HG03039 (cell line): ENCODE measurements around the gene CRACDL.
"Not testable (repeated sequence)": the region's sequence is repeated elsewhere in the genome, so short reads cannot be mapped to it uniquely, and the experiment has no call there.

ENCODE experiments used
- ATAC-seq: cut with Tn5 transposase; IDR thresholded peaks from one replicate; pipeline ENCODE4 v1.9.1; 2021; ENCODE audit warnings: mild to moderate bottlenecking, moderate library complexity; ENCODE audit not compliant: unreplicated experiment

The CRACDL gene

DNA sequence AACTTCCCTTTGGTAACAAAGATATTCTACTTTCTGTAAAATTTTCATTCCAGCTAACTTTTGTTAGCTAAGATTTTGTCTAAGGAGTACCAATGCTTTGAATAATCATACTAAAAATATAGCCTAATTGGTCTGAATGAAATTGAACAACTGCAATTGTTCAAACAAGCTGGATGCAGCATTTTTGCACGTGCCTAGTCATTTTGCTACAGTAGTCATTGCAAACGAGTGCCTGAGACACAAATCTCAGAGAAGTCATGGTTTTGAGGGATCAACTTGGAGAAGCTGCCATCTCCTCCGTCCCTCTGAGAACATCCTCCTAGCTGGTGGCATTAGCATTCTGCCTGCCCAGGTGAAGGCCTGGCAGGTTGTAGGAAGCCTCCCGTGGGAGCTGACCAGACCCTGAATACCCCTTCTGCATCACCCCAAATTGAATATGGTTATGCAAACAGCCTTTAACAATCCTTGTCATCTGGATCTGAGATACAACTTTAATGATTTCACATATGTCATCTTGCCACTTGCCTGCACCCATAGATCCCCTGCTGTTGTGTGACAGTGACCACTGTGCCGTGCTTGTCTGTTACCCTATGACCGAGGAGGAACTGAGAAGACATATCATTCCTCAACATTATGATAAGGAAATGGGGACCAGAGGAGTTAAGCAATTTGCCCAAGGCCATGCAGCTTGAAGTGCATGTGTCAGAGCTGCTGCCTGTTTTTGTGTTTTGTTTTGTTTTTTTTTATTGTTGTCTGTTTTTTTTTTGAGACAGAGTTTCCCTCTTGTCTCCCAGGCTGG lies 176.0 kb downstream of the CRACDL start:
- ATAC-seq: no peak

DNA sequence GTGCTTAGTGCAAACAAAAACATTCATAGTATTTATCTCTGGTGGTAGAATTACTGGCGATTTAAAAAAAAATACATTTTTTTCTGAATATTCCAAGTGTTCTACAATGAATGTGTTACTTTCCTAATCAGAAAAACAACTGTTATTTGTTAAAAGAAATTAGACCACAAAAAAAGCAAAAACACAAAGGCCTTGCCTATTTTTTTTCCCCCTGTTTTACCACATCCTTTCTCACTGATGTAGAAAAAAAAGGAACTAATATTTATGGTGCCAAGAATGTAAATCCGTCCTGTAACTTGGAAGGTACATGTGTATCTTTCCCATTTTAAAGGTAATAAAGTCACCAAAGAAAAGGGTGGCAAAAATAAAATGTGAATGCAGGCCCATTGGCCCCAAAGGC lies 176.7 kb downstream of the CRACDL start:
- no peak for ATAC-seq

DNA sequence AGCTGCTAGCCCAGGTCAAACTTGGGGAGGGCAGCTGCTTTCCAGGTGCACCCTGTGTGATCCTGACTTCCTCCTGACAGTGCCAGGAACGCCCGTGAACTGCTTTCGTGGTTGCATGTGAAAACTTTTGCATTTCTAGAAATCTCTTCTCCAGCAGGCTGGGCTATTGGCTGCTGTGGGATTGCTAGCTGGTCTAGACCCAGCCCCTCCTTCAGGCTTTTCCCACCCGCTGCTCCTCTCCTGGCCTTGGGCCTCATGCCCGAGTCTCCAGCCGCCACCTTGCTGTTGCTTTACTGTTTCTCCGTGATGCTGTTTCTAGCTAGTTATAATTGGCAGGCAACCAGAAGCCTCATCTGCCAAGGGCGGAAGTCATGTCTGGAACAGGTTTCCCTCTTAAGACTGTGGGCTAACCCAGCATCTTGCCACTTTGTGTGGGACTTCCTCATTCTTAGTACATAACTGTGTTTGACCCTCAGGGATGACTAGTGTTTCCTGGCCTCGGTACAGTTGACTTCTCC lies 178.1 kb downstream of the CRACDL start:
- peak; percentile 81 for ATAC-seq

GRCh38 chr2:98753801-98754200 lies 182.2 kb downstream of the CRACDL start:
- ATAC-seq: no peak

DNA sequence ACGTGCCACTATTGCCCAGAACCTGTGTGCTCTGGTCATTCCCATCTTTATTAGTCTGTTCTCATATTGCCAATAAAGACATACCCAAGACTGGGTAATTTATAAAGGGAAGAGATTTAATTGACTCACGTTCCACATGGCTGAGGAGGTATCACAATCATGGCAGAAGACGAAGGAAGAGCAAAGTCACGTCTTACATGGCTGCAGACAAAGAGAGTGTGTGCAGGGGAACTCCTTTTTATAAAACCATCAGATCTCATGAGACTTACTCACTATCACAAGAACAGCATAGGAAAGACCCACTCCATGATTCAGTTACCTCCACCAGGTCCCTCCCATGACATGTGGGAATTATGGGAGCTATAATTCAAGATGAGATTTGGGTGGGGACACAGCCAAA lies 183.3 kb downstream of the CRACDL start:
- not testable (repeated sequence) for ATAC-seq

DNA sequence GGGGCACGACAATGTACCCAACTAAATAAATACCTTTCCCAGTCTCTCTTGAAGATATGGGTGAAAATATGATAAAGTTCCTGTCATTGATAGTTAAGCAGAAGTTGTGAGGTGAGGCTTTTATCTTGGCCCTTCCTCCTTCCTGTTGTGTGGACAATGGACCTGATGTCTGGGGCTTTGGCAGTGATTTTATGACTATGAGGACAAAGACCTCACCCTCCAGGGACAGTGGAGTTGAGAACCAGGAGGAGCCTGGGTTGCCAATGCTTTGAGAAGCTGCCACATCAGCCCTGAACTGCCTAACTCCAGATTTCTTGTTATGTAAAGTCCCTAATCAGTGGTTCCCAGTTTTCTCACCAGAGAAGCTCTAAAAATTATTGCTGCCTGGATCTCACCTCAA lies 184.3 kb downstream of the CRACDL start:
- no peak for ATAC-seq

DNA sequence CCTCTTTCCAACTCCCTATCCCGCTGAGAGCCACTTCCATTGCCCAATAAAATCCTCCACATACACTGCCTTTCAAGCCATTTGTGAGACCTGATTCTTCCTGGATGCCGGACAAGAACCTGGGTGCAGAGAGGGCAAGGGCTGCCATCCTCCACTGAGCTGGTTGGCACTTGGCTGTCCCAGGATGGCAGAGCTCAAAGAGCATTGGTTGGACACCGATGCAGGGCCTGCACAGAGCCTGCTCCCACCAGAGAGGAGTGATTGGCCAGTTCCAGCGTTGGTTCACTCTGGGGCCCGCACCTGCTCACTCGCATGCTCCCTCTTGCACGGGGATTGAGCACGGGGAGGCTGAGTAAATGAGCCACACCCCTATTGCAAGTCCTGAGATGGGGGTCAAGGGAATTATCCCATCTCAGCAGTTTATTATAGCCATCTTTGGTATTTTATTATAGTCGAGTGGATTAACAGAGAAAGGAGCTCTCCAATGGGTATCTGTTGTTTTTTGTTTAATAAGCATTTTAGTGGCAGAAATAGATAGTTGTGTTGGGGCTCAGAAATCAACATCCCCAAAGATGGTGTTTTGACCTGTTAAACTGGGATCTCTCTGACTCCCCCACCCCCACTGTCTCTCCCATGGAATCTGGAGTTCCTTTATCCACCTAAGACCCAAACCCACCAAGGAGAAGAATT lies 185.3 kb downstream of the CRACDL start:
- ATAC-seq: no peak

GRCh38 chr2:98749066-98749450 lies 187.0 kb downstream of the CRACDL start:
- ATAC-seq: no peak

DNA sequence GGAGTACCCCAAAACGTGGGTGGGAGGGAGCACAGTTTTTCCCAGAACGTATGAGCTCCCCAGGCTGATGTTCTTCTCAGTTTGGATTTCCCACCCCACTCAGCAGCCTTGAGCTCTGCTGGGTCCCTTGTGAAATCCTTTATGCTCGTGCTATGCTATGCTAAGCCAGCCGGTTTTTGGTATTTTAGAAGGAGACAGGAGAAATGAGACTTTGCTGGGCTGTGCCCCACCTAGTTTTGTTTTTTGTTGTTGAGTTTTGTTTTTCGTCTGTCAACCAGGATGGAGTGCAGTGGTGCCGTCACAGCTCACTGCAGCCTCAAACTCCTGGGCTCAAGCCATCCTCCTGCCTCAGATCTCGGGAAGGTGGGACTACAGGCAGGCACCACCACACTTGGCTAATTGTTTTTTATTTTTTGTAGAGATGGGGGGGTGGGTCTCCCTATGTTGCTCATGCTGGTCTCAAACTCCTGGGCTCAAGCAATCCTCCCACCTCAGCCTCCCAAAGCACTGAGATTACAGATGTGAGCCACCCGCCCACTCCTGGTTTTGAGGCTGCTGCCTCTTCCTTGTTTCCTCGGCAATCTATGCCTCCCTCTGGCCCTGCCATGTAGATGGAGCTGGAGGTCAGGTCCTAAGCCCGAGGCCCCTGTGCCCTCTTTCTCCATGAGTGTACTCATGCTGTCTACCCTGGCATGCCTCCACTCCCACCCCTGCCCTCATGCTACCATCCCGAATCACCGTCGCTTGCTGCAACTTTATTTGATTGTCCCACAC lies 187.5 kb downstream of the CRACDL start:
- no peak for ATAC-seq

GRCh38 chr2:98747888-98748287 lies 188.1 kb downstream of the CRACDL start:
- no peak for ATAC-seq

DNA sequence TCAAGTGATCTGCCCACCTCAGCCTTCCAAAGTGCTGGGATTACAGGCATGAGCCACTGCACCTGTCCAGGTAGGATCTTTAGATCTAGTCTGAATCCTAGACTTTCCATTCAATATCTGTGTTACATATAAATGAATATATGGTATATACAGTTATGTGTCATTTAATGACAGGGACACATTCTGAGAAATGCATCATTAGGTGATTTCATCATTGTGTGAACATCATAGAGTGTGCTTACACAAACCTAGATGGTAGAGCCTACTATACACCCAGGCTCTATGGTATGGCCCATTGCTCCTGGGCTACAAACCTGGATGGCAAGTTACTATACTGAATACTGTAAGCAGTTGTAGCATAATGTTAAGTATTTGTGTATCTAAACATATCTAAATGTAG lies 189.6 kb downstream of the CRACDL start:
- no peak for ATAC-seq

GRCh38 chr2:98744595-98744994 lies 191.4 kb downstream of the CRACDL start:
- no peak for ATAC-seq
